Prostate gland (tissue), 2 donors: ENCODE measurements around the gene ZNF136. TPM values are rescaled to one million over a fixed set of nuclear protein-coding genes. Genes with fewer than 3 reads are reported as not detected.

Source experiments
- DNase-seq: peaks from one replicate; pipeline ENCODE4 v3.0.0-alpha.2; 2019; ENCODE audit warnings: low spot score
- H3K27ac ChIP-seq, 2 donors: fragments of 200-600 bp; sonication (generic); 2 replicates each; pipeline ENCODE4 v1.5.1; 2017 to 2019
- H3K27me3 ChIP-seq: fragments of 200-600 bp; sonication (generic); replicated peaks from 2 replicates; pipeline ENCODE4 v1.5.1; 2019; ENCODE audit not compliant: insufficient read depth
- H3K36me3 ChIP-seq, 2 donors: fragments of 200-600 bp; sonication (generic); 1 replicate in 1 of 2; 2 replicates in 1 of 2; pipeline versions ENCODE4 v1.5.1 to v1.8.1; 2017 to 2019
- H3K4me1 ChIP-seq: fragments of 200-600 bp; sonication (generic); replicated peaks from 2 replicates; pipeline ENCODE4 v1.5.1; 2019
- H3K4me3 ChIP-seq, 2 donors: fragments of 200-600 bp; sonication (generic); 2 replicates each; pipeline ENCODE4 v1.5.1; 2017 to 2019
- H3K9me3 ChIP-seq: fragments of 200-600 bp; sonication (generic); 2 replicates; pipeline ENCODE4 v1.5.1; 2017
- CTCF ChIP-seq, 4 experiments: fragments of 200-600 bp in 2 of 4; fragments of 450-650 bp in 2 of 4; sonication (generic) in 2 of 4; IDR thresholded peaks; 1 replicate in 3 of 4; 2 replicates in 1 of 4; pipeline ENCODE4 v1.5.1; 2016 to 2019; ENCODE audit warnings: antibody characterized with exemption in 4 of 4, mild to moderate bottlenecking in 2 of 4, moderate library complexity in 2 of 4
- POLR2A ChIP-seq: fragments of 450-650 bp; IDR thresholded peaks from one replicate; pipeline ENCODE4 v1.6.1; 2016; ENCODE audit warnings: antibody characterized with exemption, mild to moderate bottlenecking
- POLR2AphosphoS5 ChIP-seq: sonication (generic); formaldehyde crosslinking; IDR thresholded peaks from one replicate; pipeline ENCODE4 v1.6.1; 2017; ENCODE audit warnings: antibody characterized with exemption
- WGBS: methylation state at CpG from one replicate; pipeline ENCODE4 v1.1.5; 2018; 5-methylcytosine and 5-hydroxymethylcytosine counted together
- intact Hi-C: fragments of 100-400 bp; cut with DNase I; formaldehyde crosslinking; loops from one replicate; pipeline ENCODE4 v1.14.2; 2022
- total RNA-seq, 2 donors: library from RNA; depleted of rRNA; stranded (reverse); fragments of >200 nt; gene quantifications; one replicate each; pipeline ENCODE4 v1.1.0, GENCODE V29; 2016

The ZNF136 gene
- total RNA-seq, 2 donors from 2014 or later, result 11.9 to 14.9 TPM

GRCh38 chr19:12140545-12141404, 22.1 kb upstream of the ZNF136 start:
- peak overlapping the region; percentile 81 to 89 for H3K27ac ChIP-seq
- TF ChIP-seq POLR2A, result no peak
- TF ChIP-seq POLR2AphosphoS5, result peak; percentile 87
- peak; percentile 81 to 97 (median 95) for TF ChIP-seq CTCF (IDR thresholded peaks at IDR 0.05)
- DNase-seq, result peak; percentile 87
- H3K9me3 ChIP-seq, result no peaks in the 10 kb centered on the region
- H3K36me3 ChIP-seq, result peaks cover 0 to 4% of the 10 kb centered on the region in 2 donors
- 8% methylated on average over 17 of the region's 17 CpGs for WGBS
- peak overlapping the region; percentile 67 to 88 for H3K4me3 ChIP-seq
- intact Hi-C loops, result loop anchor here (2.0 to 10.0 kb wide), 4 partner anchors 50 to 343 kb away; partner anchors contain the start of genes ZNF491 and ZNF763
- no peaks in the 10 kb centered on the region for H3K27me3 ChIP-seq
- peaks cover 11% of the 10 kb centered on the region for H3K4me1 ChIP-seq

- Histone ChIP-seq H3K27ac (peak overlapping the region in 1 of 2 donors; percentile 81), H3K4me1 (peaks cover 11% of the 10 kb centered on the region), H3K4me3 (no peak overlapping the region), H3K9me3 (no peaks in the 10 kb centered on the region), H3K36me3 (peaks cover 0 to 6% of the 10 kb centered on the region in 2 donors), H3K27me3 (no peaks in the 10 kb centered on the region)
- intact Hi-C loops, result loop anchor here (2.0 to 10.0 kb wide), 4 partner anchors 51 to 344 kb away; partner anchors contain the start of genes ZNF491 and ZNF763
- DNase-seq, result no peak
- WGBS, result 66% methylated on average over 10 of the region's 10 CpGs
- no peak for TF ChIP-seq POLR2AphosphoS5
- TF ChIP-seq CTCF (IDR thresholded peaks at IDR 0.05), result no peak
- TF ChIP-seq POLR2A, result no peak
Measured at GRCh38 chr19:12141405-12141736, 21.5 kb upstream of the ZNF136 start.

- TF ChIP-seq POLR2A (no peak), POLR2AphosphoS5 (no peak)
- no peaks in the 10 kb centered on the region for H3K9me3 ChIP-seq
- no peaks in the 10 kb centered on the region for H3K27me3 ChIP-seq
- 88% methylated on average over 8 of the region's 8 CpGs for WGBS
- H3K4me1 ChIP-seq, result peaks cover 6% of the 10 kb centered on the region
- no peak for DNase-seq
- H3K36me3 ChIP-seq, result peaks cover 0 to 6% of the 10 kb centered on the region in 2 donors
- H3K27ac ChIP-seq, result no peak overlapping the region
- intact Hi-C loops, result loop anchor here (10.0 kb wide), 1 partner anchor 181 kb away; the partner anchor contains the start of gene ZNF763
- H3K4me3 ChIP-seq, result no peak overlapping the region
Measured at GRCh38 chr19:12145348-12145747, 17.5 kb upstream of the ZNF136 start.

- H3K4me1 ChIP-seq, result no peaks in the 10 kb centered on the region
- WGBS, result 8% methylated on average over 11 of the region's 11 CpGs
- intact Hi-C loops, result no loop called here
- H3K27ac ChIP-seq, result peak overlapping the region; percentile 73 to 78
- H3K36me3 ChIP-seq, result no peaks in the 10 kb centered on the region
- no peaks in the 10 kb centered on the region for H3K27me3 ChIP-seq
- H3K4me3 ChIP-seq, result peak overlapping the region; percentile 68 to 93
- DNase-seq, result no peak
- TF ChIP-seq CTCF (IDR thresholded peaks at IDR 0.05) (no peak), POLR2A (no peak), POLR2AphosphoS5 (no peak)
- H3K9me3 ChIP-seq, result no peaks in the 10 kb centered on the region
Measured at GRCh38 chr19:12155324-12155860, 7.5 kb upstream of the ZNF136 start.

GRCh38 chr19:12156223-12157058, 6.5 kb upstream of the ZNF136 start, which contains the start of gene ZNF625:
ZNF625 (minus strand) TSS chr19:12156734; CDS start chr19:12156558, 176 bp downstream.
- Histone ChIP-seq H3K4me1 (no peaks in the 10 kb centered on the region), H3K36me3 (no peaks in the 10 kb centered on the region), H3K27ac (peak within 1 kb of the TSS; percentile 73 to 78), H3K27me3 (no peaks in the 10 kb centered on the region), H3K9me3 (no peaks in the 10 kb centered on the region), H3K4me3 (peak within 1 kb of the TSS; percentile 68 to 93)
- TF ChIP-seq CTCF (IDR thresholded peaks at IDR 0.05) (no peak), POLR2AphosphoS5 (peak; percentile 86), POLR2A (peak; percentile 60)
- 3% methylated on average over 41 of the region's 58 CpGs for WGBS
- peak; percentile 93 for DNase-seq
- intact Hi-C loops, result no loop called here
